GM12875 (cell line): ENCODE measurements around the gene MEX3B.

Experiments
- H3K4me3 ChIP-seq: one replicate; pipeline ENCODE4 v1.5.1; 2011; ENCODE audit warnings: low read depth, low read length, control low read depth
- TF ChIP-seq, protein P1 (sequence below): IDR thresholded peaks from 2 replicates; pipeline ENCODE4 v1.5.1; 2011; ENCODE audit warnings: low read depth, mild to moderate bottlenecking, control low read depth, inconsistent platforms, low read length, moderate library complexity, borderline replicate concordance; ENCODE audit not compliant: insufficient read depth

MEX3B gene

DNA sequence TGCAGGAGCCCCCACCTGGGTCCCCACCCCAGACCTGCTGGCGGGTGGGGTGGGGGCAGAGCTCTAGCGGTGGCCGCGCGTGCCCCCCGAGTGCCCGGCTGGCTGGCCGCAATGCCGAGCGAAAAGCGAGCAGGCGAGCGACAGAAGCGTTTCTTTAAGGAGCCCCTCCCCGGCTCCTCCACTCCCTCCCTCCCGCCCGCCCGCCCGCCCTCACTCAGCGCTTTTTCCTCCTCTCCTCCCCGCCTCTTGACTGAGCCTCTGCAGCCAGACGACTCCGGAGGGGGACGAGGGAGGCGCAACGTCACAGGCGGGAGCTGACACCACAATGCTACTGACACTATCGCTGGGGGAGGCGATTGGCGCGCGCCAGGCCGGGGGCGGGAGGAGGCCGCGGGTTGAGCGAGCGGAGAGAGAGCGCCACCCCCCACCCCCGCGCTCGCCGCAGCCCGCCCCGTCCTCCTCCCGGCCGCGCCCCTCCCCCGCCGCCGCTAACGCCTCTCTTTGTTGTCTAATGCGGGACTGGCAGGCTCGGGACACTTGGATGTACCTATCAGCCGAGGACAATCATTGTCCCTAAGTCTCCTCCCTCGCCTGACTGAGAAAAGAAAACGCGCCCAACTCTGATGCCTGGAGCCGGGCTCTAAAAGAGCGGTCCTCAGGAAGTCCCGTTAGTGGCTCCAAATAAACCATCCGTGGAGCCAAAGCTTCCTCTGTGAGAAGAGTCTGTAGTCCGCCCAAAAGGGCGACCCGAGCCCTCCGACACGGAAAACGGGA is at the start of gene MEX3B:
MEX3B (minus strand) TSS at position 127 of the 774 bp plus-strand sequence. CDS start 313 bp downstream, outside the sequence.
- peak within 1 kb of the TSS; percentile 76 for H3K4me3 ChIP-seq
- TF ChIP-seq, protein P1, sequence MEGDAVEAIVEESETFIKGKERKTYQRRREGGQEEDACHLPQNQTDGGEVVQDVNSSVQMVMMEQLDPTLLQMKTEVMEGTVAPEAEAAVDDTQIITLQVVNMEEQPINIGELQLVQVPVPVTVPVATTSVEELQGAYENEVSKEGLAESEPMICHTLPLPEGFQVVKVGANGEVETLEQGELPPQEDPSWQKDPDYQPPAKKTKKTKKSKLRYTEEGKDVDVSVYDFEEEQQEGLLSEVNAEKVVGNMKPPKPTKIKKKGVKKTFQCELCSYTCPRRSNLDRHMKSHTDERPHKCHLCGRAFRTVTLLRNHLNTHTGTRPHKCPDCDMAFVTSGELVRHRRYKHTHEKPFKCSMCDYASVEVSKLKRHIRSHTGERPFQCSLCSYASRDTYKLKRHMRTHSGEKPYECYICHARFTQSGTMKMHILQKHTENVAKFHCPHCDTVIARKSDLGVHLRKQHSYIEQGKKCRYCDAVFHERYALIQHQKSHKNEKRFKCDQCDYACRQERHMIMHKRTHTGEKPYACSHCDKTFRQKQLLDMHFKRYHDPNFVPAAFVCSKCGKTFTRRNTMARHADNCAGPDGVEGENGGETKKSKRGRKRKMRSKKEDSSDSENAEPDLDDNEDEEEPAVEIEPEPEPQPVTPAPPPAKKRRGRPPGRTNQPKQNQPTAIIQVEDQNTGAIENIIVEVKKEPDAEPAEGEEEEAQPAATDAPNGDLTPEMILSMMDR, result no peak

DNA sequence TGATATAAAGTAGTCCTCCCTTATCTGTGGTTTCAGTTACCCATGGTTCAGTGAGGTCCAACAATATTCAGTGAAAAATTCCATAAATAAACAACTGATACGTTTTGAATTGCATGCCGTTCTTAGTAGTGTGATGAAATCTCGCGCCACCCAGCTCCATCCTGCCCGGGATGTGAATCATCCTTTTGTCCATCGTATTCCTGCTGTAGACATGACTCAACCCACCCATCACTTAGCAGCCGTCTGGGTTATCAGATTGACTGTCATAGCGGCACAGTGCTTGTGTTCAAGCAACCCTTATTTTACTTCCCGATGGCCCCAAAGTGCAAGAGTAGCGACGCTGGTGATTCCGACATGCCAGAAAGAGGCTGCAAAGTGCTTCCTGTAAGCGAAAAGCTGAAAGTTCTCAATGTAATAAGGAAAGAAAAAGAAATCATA is 48.0 kb upstream of the MEX3B start:
- no peak overlapping the region for H3K4me3 ChIP-seq

DNA sequence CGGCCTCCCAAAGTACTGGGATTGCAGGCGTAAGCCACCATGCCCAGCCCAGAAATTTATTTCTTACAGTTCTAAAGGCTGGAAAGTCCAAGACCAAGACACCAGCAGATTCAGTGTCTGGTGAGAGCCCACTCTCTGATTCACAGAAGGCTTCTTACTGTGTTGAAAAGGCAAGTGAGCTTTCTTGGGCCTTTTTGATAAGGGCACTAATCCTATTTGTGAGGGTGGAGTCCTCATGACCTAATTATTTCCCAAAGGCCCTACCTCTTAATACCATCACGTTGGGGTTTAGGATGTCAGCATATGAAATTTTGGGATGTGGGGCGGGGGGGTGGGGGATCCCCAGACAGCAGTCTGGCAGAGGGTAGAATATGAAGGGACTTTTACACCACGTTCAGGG is 47.5 kb upstream of the MEX3B start:
- TF ChIP-seq, protein P1, result no peak
- H3K4me3 ChIP-seq, result no peak overlapping the region

More for the DNA sequence above, 48.0 kb upstream of the MEX3B start:
- TF ChIP-seq, protein P1, result no peak

DNA sequence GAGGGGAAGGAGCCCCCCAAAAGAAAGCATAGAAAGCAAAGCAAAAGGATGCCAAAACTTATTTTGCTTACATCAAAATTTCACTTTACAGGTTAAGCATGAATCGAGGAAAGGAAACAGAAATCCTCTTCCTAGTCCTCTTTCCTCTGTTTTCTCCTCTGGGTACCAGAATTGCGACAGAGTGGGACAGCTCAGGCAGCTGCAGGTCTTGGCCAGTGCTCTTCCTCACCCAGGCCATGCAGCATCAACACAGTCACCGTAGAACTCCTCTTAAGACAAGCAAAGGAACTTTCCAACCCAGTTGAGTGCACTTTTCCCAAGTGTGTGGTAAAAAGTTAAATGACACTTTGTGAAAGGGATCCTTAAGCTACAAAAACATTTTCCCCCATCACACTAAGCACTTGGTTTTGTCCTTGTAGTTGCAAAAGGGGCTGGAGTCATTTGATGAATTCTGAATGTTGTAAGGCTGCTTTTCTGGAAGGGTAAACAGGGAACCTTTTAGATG is 45.9 kb upstream of the MEX3B start:
- TF ChIP-seq, protein P1, result no peak
- no peak overlapping the region for H3K4me3 ChIP-seq

DNA sequence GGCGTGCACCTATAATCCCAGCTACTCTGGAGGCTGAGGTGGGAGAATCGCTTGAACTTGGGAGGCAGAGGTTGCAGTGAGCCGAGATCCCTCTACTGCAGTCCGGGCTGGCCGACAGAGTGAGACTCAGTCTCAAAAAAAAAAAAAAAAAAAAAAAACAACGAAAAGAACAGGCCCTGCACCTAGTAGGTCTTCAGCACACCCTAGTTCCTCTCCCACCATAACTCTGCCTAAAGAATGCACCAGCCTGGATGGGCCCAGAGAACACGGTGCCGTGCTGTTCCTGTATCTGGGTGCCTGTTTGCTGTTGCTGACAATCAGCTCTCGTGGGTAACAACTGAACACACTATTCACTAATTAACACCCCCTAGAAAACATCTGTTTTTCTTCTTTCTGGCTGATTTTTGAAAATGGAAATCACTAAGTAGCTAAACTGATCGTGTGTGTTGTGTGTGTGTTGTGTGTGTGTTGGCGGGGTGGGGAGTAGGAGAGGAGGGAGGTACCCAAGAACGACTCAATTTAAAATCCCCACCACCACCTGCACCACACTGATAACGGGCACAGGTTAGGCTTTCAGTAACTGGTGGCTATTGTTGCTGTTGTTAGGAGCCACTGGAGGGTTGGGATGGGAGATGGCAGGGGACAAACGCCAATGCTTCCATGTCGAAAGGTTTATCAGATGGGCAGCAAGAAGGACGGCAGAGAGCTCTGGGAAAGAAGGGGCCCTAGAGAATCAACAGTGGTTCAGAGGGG is 40.6 kb upstream of the MEX3B start:
- TF ChIP-seq, protein P1, result no peak

DNA sequence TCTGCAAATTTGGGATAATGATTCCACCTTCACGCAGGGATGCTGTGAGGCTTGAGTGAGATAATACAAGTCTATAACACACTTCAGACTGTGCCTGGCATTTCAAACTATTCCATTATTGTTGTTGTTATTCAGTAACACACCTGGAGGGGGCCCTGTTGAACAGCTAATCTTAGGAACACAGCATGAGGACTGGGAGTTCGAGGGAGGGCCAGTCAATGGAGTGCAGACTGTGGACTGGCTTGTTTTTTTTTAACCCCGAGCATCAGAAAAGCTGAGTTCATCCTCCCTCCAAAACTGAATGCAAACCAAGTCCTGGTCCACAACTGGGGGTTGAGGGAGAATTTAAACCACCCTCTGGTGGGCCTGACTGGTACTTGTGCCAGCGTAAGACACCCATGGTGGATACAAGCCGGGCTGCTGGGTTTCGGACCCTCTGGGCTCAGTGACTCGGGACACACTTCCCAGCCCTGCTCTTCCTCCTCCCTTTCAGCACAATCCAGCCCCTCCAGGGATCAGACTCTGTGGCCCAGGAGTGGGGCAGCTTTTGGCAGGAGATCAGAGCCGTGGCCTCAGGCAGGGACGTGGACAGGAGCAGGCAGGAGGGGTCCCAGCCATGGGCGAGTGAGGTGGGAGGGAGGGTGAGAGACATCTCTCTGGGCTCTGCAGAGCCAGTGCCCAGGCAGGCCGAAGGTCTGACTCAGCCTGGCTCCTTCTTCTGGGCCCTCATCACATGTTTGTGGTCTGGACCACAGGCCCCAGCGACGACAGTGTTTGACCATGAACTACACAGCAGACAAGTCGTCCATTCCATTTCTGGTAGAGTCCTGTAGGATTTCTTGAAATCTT is 36.3 kb upstream of the MEX3B start:
- no peak overlapping the region for H3K4me3 ChIP-seq
- TF ChIP-seq, protein P1, result no peak

More for the DNA sequence above, 40.6 kb upstream of the MEX3B start:
- H3K4me3 ChIP-seq, result no peak overlapping the region
